Mucosa of stomach (tissue), 1 donor: ENCODE results near the gene MAP3K2.

Experiments
- H3K27me3 ChIP-seq: one replicate; pipeline ENCODE4 v1.7.0; 2013; ENCODE audit warnings: mild to moderate bottlenecking, low read length; ENCODE audit not compliant: control insufficient read depth, insufficient read depth
- H3K36me3 ChIP-seq: one replicate; pipeline ENCODE4 v1.7.0; 2013; ENCODE audit warnings: low read length; ENCODE audit not compliant: control insufficient read depth, insufficient read depth
- H3K4me1 ChIP-seq: one replicate; pipeline ENCODE4 v1.7.0; 2013; ENCODE audit warnings: mild to moderate bottlenecking, low read length; ENCODE audit not compliant: control insufficient read depth, insufficient read depth
- H3K4me3 ChIP-seq: one replicate; pipeline ENCODE4 v1.7.0; 2013; ENCODE audit warnings: low read length
- H3K9ac ChIP-seq: one replicate; pipeline ENCODE4 v1.7.0; 2013; ENCODE audit warnings: mild to moderate bottlenecking, low read length, moderate library complexity
- H3K9me3 ChIP-seq: one replicate; pipeline ENCODE4 v1.7.0; 2013; ENCODE audit warnings: mild to moderate bottlenecking, low read length, moderate library complexity; ENCODE audit not compliant: control insufficient read depth
- donor health status: Pancreatic carcinoma.

The MAP3K2 gene

DNA sequence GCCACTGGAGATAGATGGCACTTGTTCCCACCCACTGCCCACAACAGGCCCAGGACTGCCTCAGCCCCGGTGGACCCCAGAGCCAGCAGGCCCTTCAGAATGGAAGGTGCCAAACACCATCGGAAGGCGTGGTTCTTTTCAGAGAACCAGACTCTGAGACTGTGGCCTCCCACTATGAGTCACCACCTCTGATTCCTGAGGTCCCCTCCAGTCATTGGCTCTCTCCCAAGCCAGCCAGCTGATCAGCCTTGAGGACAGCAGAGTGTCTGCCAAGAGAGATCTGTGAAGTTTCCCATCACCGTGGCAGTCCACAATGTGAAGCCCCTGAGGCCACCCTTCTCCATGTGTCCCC, 10.4 kb upstream of the MAP3K2 start:
- no peaks in the 10 kb centered on the region for H3K36me3 ChIP-seq
- H3K27me3 ChIP-seq, result no peaks in the 10 kb centered on the region
- no peaks in the 10 kb centered on the region for H3K9me3 ChIP-seq
- no peak overlapping the region for H3K9ac ChIP-seq
- no peak overlapping the region for H3K4me3 ChIP-seq
- peaks cover 51% of the 10 kb centered on the region for H3K4me1 ChIP-seq

DNA sequence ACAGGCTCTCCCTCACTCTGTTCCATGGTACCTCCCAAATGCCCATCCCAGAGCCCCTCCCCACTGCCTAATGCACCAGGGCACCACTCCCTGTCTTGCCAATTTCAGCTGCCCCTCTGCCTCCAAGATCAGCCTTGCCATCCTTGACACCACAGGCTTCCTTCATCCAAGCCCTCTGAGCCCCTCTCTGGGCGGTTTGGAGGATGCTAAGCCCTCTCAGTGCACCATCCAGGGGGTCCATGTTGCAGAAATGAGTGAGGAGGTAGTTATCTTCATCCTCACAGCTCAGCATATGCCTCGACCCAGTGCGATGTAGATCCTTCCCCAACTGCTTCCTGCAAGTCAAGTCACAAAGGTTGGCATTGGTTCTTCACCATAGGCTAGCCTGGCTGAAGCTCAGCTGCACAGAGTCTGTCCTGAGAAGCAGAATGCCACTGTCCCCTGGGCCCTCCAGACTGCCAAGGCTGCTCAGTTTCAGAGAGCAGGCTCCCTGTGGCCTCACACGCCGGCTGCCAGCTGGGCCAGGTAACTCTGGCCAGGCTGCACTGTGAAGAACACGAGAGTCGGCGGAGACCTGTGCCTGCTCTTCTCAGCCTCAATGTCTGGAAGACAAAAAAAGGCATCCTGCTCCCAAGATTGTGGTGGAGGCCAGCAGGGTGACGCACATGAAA, 9.9 kb upstream of the MAP3K2 start:
- Histone ChIP-seq H3K27me3 (no peaks in the 10 kb centered on the region), H3K4me1 (peaks cover 48% of the 10 kb centered on the region), H3K4me3 (no peak overlapping the region), H3K36me3 (no peaks in the 10 kb centered on the region), H3K9ac (no peak overlapping the region), H3K9me3 (no peaks in the 10 kb centered on the region)

DNA sequence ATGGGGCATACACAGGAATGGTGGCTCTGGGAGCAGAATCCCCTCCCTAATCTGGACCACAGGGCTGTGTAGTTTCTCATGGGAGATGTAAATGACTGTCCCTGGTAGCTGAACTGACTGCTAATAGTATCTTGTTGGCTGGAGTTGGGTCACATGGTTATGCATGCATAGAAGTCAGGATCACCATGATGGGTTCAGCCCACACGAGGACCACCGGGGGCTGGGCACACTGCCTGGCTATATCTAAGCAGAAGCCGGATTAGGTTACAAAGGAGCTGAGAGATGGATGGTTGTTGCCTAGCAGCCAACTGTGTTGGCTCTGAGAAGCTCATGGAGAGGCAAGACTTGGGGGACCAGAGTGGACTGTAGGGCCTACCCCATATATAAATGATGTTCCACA, 6.7 kb upstream of the MAP3K2 start:
- H3K9me3 ChIP-seq, result no peaks in the 10 kb centered on the region

DNA sequence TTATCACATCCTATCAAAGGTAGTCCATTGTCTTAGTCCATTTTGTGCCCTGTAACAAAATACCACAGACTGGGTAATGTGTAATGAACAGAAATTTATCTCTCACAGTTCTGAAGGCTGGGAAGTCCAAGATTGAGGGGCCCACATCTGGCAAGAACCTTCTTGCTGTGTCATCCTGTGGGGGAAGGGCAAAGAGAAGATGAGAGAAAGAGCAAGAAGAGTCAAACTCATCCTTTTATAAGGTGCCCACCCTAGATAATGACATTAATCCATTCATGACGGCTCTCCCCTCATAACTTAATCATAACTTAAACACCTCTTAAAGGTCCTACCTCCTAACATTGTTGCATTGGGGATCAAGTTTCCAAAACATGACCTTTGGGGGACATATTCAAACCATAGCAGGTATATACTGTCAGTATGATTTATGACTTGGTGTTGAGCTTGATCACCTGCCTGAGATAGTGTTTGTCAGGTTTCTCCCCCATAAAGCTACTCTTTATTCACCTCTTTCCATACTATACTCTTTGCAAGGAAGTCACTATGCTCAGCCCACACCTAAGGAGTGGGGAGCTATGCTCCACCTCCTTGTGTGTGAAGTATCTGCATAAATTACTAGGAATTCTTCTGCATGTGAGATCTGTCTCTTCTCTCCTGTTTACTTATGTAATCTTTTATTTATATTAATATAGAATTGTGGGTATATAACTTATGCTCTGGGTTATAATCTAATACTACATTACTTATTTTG, 5.2 kb upstream of the MAP3K2 start:
- Histone ChIP-seq H3K9ac (no peak overlapping the region), H3K4me3 (no peak overlapping the region), H3K36me3 (no peaks in the 10 kb centered on the region), H3K4me1 (peaks cover 16% of the 10 kb centered on the region), H3K27me3 (no peaks in the 10 kb centered on the region), H3K9me3 (no peaks in the 10 kb centered on the region)

More for the DNA sequence above, 6.7 kb upstream of the MAP3K2 start:
- Histone ChIP-seq H3K36me3 (no peaks in the 10 kb centered on the region), H3K4me3 (no peak overlapping the region), H3K9ac (no peak overlapping the region), H3K27me3 (no peaks in the 10 kb centered on the region), H3K4me1 (peaks cover 17% of the 10 kb centered on the region)

DNA sequence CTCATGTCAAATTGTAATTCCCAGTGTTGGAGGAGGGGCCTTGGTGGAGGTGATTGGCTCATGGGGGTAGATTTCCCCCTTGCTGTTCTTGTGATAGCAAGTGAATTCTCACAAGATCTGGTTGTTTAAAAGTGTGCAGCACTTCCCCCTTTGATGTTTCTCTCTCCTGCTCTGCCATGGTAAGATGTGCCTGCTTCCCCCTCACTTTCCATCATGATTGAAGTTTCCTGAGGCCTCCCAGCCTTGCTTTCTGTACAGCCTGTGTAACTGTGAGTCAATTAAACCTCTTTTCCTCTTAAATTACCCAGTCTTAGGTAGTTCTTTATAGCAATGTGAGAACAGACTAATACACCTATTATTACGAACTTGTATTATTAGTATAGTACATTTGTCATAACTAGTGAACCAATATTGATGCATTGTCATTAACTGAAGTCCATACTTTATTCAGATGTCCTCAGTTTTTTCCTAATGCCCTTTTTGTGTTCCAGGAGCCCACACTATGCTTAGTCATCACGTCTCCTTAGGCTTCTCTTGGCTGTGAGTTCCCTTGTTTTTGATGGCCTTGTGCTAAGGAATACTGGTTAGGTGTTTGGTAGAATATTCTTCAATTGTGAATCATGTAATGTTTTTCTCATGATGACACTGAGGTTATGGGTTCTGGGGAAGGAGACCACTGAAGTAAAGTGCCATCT, 4.5 kb upstream of the MAP3K2 start:
- Histone ChIP-seq H3K4me1 (peaks cover 9% of the 10 kb centered on the region), H3K9me3 (no peaks in the 10 kb centered on the region), H3K9ac (no peak overlapping the region), H3K36me3 (no peaks in the 10 kb centered on the region), H3K27me3 (no peaks in the 10 kb centered on the region), H3K4me3 (no peak overlapping the region)

DNA sequence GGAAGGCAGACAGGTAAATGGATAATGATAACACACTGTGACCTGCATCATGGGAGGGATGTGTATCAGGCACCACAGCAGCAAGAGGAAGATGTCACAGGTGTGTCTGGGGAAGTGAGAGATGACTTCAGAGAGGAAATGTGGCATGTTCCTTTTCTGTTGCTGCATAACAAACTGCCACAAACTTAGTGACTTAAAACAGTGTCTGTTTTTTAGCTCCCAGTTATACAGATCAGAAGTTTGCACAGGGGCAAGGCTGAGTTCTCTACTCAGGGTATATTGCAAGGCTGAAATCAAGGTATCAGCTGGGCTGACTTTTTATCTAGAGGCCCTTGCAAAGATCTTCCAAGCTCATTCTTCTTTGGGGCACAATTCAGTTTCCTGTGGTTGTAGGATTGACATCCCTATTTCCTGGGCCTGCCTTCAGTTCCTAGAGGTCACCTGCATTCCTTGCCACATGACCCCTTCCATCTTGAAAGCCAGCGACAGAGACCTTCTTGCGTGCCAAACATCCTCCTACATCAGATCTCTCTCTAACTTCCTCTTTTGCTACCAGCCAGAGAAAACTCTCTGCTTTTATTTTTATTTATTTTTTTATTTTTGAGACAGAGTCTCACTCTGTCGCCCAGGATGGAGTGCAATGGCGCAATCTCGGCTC, 2.1 kb upstream of the MAP3K2 start:
- Histone ChIP-seq H3K4me1 (peaks cover 9% of the 10 kb centered on the region), H3K36me3 (no peaks in the 10 kb centered on the region), H3K9me3 (no peaks in the 10 kb centered on the region), H3K27me3 (no peaks in the 10 kb centered on the region), H3K9ac (no peak overlapping the region), H3K4me3 (no peak overlapping the region)

DNA sequence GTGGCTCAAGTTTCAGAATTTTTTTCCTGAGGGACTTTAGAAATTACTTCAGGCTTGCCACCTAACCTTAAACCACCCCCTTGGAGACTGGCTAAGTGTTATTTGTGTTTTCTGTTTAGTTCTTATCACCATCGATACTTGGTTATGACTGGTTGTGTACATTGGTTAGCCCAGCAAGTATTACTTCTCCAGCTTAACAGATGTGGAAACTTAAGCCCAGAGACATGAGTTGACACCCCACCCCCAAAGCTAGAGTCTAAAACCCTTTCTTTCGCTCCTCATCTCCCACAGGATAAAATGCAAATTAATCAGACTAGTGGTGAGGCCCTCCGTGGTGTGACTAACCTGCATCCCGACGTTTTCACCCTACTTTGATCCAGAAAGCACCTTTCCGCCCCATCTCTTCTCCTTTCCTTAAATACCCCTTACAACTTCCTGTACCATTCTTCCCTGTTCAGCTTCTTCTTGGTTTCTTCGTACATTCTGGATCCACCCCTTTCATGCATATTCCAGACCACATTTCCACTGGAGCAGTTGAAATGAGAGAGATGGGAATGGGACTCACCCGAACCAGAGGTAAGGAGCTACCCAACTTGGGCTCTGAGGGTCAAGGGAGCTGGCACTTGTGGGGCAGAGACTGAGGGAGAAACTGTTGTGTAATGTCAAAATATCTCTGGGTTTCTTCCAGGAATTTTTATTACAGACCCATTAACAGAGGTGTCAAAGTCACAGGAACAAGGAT, 819 bp upstream of the MAP3K2 start:
- no peaks in the 10 kb centered on the region for H3K9me3 ChIP-seq
- H3K4me3 ChIP-seq, result peak overlapping the region; percentile 16
- H3K9ac ChIP-seq, result peak overlapping the region; percentile 82
- no peaks in the 10 kb centered on the region for H3K27me3 ChIP-seq
- peaks cover 9% of the 10 kb centered on the region for H3K4me1 ChIP-seq
- no peaks in the 10 kb centered on the region for H3K36me3 ChIP-seq

DNA sequence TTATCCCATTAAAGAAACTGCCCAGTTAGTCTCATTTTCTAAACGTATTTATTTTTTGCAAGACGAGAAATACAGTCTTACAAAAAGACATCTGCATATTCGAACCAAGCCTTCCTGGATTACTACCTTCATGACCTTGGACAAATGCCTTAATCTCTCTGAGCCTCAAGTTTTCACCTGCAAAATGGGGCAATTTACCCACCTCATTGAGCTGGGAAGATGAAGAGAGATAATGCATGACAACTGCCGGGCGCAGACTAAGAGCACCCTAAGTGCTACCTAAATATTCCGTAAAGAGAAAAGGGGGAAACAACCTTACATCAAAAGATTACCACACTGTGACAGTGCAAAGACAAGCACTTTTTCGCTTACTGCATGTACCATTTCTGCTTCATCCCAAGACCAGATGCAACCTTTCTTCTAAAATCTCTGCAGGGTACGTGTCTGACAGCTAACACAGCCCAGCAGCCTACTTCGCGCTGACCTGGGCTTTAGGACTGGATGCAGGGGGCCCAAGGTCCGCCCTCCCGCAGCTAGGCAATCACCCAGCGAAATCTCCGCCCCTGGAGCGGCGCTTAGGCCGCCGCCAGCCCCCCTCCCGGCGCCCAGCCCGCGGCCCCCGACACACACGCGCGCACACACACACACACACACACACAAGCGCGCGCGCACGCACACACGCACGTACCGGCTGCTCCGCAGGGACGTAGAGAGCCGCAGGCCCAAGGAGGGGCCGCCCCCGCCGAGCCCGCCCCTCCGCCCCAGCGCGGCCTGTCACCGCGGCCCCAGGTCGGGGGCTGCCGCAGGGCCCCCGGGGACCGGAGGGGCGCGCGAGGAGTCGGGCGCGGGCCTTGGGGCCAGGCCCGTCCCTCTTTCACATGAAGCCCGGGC, 766 bp downstream of the MAP3K2 start:
- Histone ChIP-seq H3K27me3 (no peaks in the 10 kb centered on the region), H3K36me3 (no peaks in the 10 kb centered on the region), H3K4me3 (peak overlapping the region; percentile 64), H3K9ac (peak overlapping the region; percentile 89), H3K9me3 (no peaks in the 10 kb centered on the region), H3K4me1 (peaks cover 9% of the 10 kb centered on the region)

DNA sequence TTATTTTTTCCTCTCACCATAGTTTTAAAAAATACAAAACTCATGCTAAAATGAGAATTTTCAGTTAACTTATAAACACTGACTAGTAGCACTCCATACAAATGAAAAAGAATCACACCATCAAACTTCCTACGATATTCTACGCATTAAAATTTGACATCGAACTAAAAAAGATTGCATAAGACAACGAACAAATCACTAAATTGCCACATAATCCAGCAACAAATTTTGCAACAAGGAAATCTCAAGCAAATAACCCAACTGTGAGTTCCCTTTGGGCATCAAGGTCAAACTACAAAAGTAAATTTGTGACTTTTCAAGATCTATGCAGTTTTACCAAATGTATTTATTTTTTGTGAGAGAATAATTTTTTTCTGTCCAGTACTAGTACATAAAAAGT, 1.5 kb downstream of the MAP3K2 start:
- Histone ChIP-seq H3K36me3 (no peaks in the 10 kb centered on the region), H3K9ac (no peak overlapping the region), H3K27me3 (no peaks in the 10 kb centered on the region), H3K9me3 (no peaks in the 10 kb centered on the region), H3K4me1 (peaks cover 9% of the 10 kb centered on the region), H3K4me3 (no peak overlapping the region)

DNA sequence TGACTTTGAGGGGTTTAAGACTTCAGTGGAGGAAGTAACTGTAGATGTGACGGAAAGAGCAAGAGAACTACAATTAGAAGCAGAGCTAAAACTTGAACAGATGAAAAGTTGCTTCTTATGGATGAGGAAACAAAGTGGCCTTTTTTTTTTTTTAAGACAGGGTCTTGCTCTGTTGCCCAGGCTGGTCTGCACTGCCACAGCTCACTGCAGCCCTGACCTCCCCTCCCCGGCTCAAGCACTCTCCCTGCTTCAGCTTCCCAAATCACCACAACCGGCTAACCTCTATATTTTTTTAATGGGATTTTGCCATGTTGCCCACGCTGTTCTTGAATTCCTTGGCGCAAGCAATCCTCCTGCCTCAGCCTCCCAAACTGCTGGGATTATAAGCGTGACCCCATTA, 3.2 kb downstream of the MAP3K2 start:
- H3K36me3 ChIP-seq, result no peaks in the 10 kb centered on the region
- H3K9ac ChIP-seq, result no peak overlapping the region
- H3K27me3 ChIP-seq, result no peaks in the 10 kb centered on the region
- H3K9me3 ChIP-seq, result no peaks in the 10 kb centered on the region
- H3K4me1 ChIP-seq, result peaks cover 9% of the 10 kb centered on the region
- H3K4me3 ChIP-seq, result no peak overlapping the region

DNA sequence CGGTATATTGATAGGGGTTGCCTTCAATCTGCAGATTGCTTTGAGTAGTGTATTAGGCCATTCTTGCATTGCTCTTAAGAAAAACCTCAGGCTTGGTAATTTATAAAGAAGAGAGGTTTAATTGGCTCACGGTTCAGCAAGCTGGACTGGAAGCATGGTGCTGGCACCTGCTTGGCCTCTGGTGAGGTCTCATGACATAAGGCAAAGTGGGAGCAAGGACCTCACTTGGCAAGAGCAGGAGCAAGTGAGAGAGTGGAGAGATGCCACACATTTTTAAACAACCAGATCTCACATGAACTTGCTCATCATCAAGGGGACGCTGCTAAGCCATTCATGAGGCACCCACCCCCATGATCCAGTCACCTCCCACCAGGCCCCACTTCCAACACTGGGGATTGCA, 4.9 kb downstream of the MAP3K2 start:
- H3K9ac ChIP-seq, result no peak overlapping the region
- H3K36me3 ChIP-seq, result no peaks in the 10 kb centered on the region
- H3K27me3 ChIP-seq, result no peaks in the 10 kb centered on the region
- no peaks in the 10 kb centered on the region for H3K9me3 ChIP-seq
- H3K4me3 ChIP-seq, result no peak overlapping the region
- H3K4me1 ChIP-seq, result no peaks in the 10 kb centered on the region
